NCI-H1694 (cell line): Measurements from ENCODE around the gene C9orf50.
"Not testable (repeated sequence)": the region's sequence is repeated elsewhere in the genome, so short reads cannot be mapped to it uniquely, and the experiment has no call there.

Experiments
- DNase-seq: peaks from one replicate; lab custom pipeline; 2025; lab: John Stamatoyannopoulos, UW

Gene C9orf50, protein sequence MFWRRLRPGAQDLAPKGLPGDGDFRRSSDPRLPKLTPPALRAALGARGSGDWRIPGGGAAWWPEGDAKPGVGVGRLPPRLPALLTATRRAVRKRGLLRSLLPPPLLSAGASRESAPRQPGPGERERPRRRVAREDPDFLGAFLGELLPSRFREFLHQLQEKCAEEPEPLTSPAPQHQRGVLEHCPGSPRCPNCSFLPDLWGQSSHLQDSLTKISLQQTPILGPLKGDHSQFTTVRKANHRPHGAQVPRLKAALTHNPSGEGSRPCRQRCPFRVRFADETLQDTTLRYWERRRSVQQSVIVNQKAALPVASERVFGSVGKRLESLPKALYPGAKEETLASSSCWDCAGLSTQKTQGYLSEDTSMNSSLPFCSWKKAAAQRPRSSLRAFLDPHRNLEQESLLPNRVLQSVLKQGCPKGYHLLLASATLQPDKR

DNA sequence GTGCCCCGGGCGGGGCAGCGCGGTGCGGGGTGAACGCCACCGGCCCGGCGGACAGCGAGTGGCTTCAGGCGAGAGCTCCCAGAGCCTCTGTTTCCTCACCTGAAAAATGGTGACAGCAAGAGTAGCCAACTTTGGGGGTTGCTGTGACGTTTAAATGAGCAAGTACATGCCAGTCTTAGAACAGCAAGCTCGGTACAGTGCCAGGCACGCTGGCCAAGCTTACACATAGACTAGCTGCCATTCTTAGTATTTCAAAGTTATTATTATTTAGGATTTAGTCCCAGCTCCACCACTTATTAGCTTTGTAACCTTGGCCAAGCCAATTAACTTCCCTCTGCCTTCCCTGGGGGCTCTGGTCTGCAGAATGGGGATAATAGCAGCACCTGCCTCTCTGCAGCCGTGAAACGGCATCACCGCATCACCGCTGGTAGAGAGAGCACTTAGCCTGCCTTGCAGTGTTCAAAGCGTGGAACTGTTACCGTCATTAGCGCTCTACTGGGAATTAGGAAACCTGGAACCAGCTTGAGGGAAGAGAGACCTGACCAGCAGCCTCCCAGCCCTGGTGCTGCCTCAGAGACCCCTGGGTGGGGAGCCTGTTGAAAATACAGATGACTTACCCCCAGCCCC is at the start of gene C9orf50:
C9orf50 (minus strand) TSS at position 433 of the 627 bp plus-strand sequence. CDS start 527 bp downstream, outside the sequence.
- DNase-seq, result no peak

DNA sequence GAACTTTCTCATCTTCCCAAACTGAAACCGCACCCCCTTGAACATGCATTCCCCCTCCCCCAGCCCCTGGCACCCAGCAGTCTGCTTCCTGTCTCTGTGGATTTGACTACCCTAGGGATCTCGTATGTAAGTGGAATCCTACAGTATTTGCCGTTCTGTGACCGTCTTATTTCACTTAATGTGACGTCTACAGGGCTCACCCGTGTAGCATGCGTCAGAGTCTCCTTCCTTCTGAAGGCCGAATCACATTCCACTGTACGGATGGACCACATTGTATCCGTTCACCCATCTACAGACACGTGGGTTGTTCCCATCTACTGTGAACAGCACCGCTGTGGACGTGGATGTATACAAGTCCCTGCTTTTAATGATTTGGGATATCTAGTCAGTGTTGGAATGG is 49.0 kb upstream of the C9orf50 start:
- DNase-seq, result no peak

GRCh38 chr9:129669141-129669718 is 48.3 kb upstream of the C9orf50 start:
- no peak for DNase-seq

DNA sequence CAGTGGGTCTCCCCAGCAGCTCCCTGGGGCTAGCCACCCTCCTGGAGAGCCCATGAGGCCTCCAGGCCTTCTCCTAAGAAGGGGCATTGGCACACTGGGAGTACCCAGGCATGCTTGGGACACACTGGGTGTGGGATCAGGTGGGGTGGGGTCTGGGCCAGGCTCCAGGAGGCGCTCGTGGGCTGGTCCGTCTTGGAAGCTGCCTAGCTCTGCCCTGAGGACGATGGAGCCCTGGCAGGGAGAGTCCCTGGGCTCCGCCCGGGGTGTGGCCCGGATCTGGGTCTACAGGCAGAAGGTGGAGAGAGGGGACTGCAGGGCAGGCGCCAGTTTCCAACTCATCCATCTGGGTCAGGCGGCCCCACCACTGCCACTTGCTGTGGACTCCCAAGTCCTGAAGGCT is 46.9 kb upstream of the C9orf50 start:
- no peak for DNase-seq

DNA sequence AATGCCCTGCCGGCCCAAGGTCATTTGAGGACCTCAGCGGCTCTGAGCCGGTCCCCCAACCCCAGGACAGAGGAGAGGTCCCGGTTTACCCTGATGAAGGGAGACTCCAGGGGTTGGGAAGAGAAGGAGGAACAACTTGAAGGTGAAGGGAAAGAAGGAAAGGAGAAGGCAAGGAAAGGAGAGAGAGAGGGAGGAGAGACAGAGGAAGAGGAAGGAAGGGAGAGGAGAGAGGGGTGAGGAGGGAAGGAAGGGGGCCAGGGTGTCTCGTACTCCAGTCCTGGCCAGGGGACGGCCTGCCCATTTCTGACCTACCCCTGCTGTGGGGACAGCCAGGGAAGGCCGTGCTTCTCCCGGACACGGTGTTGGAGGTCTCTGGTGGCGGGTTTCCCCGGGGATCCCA is 46.5 kb upstream of the C9orf50 start:
- no peak for DNase-seq

- DNase-seq, result no peak
Observed at GRCh38 chr9:129666575-129666974, 45.7 kb upstream of the C9orf50 start.

GRCh38 chr9:129665814-129666520 is 45.1 kb upstream of the C9orf50 start:
- DNase-seq, result no peak

- no peak for DNase-seq
Observed at GRCh38 chr9:129665389-129665775, 44.5 kb upstream of the C9orf50 start, which contains the start of gene PRRX2. TSS of gene PRRX2 (plus strand) at chr9:129665647. CDS start at chr9:129665868, 221 bp downstream.

DNA sequence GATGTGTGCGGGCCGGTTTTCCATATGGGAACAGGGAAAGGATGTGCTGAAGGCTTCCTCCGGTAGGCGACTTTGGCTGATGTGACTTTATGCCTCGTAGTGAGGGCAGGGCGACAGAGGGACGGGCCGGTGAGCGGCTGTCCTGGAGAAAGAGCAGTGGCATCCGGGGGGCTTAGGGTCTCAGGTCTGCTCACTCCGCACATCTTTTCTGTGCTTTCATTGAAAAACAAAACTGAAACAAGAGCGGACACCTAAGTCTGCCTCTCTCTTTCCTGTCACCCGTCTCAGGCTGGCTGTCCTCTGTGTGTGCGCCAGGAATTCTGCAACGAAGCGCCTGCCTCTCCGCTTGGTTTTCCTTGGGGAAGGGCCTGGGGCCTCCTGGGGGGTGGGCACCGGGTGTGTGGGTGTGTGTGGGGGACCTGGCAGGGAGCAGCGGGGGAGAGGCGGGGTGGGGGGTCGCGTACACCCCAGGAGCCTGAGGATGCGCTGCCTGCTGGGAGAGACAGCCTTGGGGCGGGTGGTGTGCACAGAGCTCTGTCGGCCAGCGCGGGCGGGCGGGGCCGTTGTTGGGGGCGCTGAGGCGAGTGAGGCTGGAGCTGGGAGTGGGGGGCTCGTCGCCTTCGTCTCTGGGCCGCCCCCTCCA is 44.0 kb upstream of the C9orf50 start:
- no peak for DNase-seq

DNA sequence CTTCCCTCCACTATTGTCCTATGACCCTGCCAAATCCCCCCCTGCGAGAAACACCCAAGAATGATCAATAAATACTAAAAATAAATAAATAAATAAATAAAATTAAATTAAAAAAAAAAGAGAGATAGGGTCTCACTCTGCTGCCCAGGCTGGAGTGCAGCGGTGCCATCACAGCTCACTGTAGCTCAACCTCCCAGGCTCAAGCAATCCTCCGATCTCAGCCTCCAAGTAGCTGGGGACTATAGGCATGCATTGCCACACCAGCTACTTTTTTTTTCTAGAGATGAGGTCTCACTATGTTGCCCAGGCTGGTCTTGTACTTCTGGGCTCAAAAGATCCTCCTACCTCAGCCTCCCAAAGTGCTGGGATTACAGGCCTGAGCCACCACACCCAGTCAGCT is 41.3 kb upstream of the C9orf50 start:
- DNase-seq, result not testable (repeated sequence)

- no peak for DNase-seq
Observed at GRCh38 chr9:129661029-129661428, 40.1 kb upstream of the C9orf50 start.

- no peak for DNase-seq
Observed at GRCh38 chr9:129656795-129657390, 36.0 kb upstream of the C9orf50 start.

GRCh38 chr9:129655696-129656095 is 34.8 kb upstream of the C9orf50 start:
- DNase-seq, result no peak

- no peak for DNase-seq
Observed at GRCh38 chr9:129655154-129655553, 34.3 kb upstream of the C9orf50 start.

- no peak for DNase-seq
Observed at GRCh38 chr9:129654554-129655040, 33.7 kb upstream of the C9orf50 start.

DNA sequence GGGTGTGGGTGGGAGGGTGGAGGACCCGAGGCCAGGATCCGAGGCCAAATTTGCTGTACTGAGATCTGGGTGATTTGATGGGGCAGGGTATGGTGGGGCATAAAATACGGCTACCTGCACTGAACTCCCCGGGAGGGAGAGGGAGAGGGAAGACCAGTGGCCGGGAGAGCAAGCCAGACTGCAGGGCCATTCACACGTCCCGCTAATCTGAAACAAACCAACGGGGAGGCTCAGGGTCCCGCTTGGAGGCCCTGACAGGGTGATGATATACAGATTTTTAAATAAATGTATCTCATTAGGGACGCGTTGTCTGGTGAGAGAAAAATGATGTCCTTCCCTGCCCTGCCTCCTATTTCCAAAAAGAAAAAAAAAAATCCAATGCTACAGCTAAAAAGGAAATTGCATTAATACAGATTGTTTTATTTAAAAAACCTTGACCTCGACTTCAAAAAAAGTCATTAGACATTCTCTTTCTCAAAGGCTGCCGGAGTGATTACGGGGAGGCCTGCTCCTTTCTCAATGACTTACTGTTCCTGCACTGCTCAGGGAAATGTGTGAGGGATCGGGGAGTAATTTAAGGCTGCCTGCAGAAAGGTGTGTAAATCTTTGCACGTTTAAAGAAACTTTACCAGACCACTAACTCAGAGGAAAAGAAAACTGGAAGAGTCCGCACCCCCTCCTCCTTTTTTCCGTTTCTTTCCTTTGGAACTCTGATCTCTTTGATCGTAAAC is 33.1 kb upstream of the C9orf50 start:
- DNase-seq, result no peak

DNA sequence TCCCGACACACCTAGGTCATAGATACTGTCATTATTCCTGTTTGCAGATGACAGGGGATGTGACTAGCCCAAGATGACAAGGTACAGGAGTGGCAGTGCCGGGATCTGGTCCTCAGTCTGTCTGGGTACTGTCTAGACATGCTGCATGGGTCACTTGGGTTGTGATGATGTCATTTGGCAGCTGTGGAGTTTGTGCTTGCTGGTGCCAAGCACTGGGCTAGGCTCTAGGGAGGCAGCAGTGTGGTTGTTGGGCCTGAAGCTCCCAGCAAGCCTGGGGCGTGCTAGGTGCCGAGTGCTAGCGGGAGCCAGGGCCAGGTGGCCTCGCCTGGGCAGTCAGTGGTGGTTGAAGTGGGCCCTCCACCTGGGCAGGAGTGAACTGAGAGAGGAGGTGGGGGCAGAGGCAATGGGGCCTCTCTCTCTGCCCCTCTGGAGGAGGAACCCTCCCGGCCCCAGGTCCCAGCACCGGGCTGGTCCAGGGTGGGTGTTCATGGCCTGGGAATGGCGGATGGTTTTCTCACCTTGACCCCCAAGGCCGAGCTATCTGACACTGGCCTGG is 29.9 kb upstream of the C9orf50 start:
- DNase-seq, result no peak

GRCh38 chr9:129649726-129650679 is 29.1 kb upstream of the C9orf50 start:
- DNase-seq, result no peak

DNA sequence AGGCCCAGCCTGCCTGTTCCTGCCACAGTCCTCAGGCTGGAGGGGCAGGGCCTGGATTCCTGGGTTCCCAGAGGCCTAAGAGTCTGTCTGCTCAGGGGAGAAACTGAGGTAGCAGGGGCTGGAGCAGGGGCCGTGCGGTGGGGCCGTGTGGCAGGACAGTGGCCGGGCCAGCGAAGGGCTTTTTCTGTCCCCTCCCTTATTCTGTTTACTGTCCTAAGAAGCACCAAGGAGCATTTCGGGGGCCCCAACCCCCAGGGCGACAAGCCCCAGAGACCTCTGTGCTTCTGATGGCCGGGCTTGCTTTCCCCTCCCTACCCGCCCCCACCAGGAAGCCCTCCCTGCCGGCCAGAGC is 27.8 kb upstream of the C9orf50 start:
- no peak for DNase-seq
